Suppressor macrophage treated with lipopolysaccharide for 1 hour (primary cell): ENCODE results near the gene ALG9.

ENCODE experiments used
- DNase-seq, 3 donors: peaks; one replicate each; pipeline ENCODE4 v3.0.0-alpha.2; 2020 to 2022

ALG9 gene

DNA sequence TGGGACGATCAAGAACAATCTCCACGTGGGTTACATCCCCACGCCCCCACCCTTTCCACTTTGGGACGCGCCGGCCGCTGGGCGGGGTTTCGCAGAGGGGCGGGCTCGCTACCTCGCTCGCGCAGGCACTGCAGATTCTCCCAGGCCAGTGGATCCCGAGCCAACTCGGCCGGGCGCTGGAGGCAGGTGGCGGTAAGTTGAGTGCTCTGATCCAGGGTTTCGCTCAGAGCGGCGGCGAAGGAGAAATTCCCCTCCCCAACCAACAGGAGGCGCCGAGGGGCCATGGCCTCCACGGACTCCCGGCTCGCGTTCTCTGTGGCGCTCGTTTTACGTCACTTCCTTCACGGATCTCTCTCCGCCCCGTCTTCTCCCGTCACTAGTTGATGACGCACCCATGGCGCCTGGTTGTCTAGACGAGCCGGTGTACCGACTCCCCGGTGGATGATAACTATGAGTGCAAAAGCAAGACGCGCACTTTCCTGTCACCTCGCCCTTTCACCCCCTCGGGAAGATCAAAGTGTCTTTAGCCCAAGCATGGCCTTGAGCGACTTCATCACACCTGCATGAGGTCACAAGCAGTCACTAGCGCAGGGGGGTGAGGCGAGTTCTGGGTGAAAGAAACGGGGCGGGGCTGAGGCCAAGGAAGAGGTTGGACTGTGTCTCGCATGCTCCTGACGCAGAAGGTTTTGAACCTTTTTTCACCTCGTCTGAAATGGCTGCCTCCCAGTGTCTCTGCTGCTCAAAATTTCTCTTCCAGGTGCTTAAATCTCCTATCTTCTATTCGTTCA lies 7.7 kb upstream of the ALG9 start, which contains the start of the genes CFAP68 and FDXACB1:
Gene CFAP68, plus strand, starts transcription at position 693 of the 788 bp plus-strand sequence. Its CDS starts 20 bp downstream, at position 713.
Gene FDXACB1, minus strand, starts transcription at position 317 of the 788 bp plus-strand sequence. Its CDS starts 33 bp downstream, at position 284.
- DNase-seq = peak; percentile 97 to 98 (median 98)

DNA sequence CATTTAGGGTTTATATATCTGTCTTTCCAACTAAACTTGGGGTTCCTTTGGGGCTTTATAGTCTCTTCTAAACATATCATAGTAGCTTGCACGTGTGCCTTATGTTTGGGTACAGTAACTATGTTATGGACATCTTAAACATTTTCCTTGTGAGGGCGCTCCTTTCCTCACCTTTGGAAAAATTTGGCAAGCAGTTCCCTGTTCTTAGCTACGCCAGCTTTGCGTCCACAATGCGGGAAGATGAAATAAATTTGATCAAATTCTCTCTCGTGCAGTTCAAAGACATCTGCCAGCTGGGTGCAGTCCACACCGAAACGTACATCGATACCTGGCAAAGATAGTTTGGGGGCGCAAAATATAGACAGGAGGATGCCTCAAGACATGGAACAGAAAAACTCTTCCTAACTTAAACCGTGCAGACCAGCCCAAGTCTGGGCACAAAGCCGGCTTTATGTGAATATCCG lies 7.0 kb upstream of the ALG9 start:
- no peak for DNase-seq

DNA sequence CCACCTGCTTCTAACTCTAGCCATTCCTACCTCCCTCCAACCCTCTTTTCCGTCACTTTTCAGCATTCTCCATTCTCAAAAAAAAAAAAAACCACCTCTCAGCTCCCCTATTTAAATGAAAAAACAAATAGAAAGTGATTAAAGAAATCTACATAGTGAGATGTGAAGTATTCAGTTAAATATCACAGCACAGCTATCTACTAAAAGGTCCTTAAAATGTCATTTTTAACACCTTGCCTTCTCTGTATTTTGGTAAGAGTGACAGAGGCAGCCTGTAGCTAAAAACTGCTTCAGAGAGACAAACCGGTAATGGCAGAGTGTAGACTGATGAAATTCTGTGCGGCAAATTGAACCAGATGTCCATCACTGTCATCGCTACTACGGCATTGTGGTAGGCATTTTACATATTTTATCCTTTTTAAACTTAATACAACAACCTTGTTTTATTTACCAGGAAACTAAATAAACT lies 346 bp upstream of the ALG9 start:
- DNase-seq = peak in 1 of 3 donors; percentile 1

DNA sequence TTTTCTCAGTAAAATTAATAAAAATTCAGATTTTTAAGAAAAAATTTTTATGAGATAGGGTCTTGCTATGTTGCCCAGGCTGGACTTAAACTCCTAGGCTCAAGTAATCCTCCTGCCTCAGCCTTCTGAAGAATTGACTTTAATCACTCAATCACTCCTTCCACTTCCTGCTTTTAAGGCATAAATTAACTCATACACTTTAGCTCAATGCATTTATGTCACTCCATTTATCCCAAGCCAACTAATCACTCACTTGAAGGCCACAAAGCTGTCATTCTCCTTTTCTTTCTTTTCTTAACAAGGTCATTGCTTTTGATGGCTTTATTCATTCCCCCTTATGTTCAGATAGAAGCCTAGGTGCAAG lies 877 bp downstream of the ALG9 start:
- DNase-seq = peak in 1 of 3 donors; percentile 24

DNA sequence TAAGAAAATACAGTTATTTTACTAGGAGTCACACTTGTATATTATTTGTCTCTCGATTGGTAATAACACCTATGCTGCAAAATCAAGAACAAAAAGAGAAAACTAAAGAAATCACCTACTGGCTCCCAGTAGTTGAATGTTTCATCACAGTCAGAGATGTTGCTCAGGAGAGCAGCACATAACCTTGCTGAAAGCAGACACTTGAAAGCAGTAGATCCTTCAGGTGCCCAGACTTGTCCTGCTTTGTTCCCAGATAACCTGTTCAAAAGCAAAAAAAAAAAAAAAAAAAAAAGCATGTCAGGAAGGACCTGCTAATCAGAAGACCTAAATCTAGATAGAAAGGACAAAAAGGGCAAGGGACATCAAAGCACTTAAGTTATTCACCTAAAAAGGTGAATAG lies 1.3 kb downstream of the ALG9 start:
- DNase-seq = no peak

DNA sequence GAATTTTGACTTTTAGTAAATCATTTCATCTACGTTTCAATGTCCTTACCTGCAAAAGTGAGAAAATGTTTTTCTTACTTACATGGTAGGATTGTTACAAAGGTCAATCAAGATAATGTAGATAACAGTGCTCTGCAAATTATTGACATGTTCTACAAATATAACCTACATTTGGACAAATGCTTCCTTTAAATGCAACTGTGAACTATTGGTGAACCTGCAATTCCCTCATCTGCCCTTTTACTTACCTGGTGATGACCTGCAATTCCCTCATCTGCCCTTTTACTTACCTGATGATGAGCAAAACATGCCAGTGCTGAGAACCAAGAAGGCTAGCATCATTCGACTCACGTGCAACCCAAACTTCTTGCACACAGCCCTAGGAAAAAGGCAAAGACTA lies 11.1 kb downstream of the ALG9 start:
- DNase-seq = no peak

DNA sequence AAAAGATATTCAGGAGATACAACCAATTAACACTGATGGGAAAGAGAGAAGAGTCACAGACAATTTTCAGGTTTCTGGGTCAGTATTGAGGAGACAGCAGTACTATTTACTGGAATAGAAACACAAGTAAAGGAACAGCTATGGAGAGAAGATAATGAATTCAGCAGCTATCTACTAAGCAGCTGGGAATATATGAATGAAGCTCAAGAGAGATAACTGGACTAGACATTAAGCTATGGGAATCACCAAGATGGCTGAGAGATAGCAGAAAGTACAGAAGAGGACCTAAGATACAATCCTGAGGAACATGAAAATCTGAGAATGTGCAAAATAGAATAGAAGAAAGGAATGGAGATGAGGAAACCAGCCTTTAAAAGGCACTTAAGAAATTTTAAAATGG lies 15.9 kb downstream of the ALG9 start:
- no peak for DNase-seq

DNA sequence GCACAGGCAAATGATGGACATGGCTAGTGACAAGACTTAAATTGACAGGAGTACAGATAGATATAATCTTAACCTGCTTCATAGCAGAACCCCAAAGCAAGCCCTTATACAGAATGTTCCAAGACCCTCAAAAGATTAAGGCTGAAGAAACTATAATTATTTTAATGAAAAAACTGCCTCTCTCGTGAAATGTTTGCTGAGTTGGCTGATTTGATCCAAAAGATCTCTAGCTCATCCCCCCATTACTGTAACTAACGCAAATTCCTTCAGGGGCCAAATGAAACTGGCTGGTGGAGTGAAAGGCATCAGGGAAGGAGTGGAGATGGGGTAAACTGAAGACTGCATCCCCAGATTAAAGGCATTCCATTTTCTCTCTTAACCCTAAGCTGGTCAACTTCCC lies 19.3 kb downstream of the ALG9 start:
- no peak for DNase-seq

DNA sequence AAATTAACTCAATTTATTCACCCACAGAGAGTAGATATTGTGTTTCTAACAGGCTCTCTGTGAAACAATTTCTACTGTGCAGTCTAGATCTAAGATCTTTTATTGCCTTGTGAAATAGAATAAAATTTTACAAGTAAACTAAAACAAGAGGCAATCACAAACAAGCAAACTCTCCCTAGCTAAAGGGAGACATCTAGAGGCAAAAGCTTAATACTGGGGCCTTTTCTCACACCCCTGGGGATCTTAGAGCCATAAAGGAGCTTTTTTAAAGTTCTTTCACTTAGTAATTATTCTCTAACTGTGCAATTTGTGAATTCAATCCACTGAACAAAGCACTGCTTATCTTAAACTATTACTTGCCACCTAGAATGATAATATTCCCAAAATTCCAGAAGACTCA lies 19.7 kb downstream of the ALG9 start:
- peak; percentile 22 to 37 (median 23) for DNase-seq

DNA sequence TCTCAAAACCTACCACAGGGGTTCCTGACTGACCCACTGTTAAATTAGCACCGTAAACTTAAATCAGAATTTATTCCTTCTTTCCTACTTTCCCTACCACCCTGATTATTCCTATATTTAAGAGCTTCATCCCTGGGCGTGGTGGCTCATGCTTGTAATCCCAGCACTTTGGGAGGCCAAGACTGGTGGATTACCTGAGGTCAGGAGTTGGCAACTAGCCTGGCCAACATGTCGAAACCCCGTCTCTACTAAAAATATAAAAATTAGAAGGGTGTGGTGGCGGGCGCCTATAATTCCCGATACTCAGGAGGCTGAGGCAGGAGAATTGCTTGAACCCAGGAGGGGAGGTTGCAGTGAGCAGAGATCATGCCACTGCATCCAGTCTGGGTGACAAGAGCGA lies 20.3 kb downstream of the ALG9 start:
- no peak for DNase-seq

DNA sequence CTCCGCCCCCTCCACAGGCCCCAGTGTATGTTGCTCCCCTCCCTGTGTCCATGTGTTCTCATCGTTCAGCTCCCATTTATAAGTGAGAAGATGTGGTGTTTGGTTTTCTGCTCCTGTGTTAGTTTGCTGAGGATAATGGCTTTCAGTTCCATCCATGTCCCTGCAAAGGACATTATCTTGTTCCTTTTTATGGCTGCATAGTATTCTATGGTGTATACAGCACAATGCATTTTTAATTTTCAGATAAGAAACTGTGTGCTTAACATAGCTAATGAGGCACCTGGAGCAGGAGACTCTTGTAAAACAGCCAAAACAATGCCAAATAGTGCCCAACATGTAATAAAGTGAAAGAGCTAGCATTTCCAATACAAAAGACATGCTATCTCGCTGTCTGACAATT lies 21.8 kb downstream of the ALG9 start:
- no peak for DNase-seq

DNA sequence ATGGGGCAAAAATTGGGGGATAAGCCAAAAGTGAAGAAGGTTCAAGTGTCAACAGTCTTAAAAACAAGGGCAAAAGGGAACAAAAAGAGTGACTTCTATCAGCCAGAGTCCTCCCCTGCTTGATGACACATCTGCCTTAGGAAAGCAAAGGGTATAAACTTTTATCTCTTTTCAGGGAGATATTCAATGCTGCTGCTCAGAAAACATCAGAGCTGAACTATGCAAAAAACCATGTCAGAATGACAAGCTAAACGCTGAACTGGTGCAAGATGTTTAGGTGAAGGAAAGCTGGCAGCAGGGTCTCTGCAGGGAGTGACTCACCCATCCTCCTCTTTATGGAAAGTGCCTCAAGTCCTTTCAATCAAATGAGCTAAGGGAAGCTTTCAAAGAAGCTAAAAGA lies 24.7 kb downstream of the ALG9 start:
- DNase-seq = peak; percentile 22 to 48 (median 46)

DNA sequence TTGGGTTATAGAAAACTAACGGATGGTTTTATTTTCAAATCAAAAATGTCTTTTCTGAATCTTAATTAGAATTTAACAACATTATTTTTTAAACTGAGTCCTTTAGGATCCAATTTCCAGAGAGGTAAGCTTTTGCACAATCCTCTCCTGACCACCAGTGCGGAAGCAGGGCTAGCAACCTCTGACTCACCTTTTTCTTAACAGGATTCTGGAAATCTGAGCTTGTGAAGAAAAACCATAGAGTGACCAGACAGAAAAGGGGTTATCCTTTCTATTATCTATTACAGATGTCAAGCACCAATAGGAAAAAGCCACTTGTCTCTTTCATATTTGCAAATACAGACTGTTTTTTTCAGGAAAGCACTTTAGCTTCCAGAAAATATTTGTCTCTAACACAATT lies 25.3 kb downstream of the ALG9 start:
- DNase-seq = peak; percentile 9 to 46 (median 41)

DNA sequence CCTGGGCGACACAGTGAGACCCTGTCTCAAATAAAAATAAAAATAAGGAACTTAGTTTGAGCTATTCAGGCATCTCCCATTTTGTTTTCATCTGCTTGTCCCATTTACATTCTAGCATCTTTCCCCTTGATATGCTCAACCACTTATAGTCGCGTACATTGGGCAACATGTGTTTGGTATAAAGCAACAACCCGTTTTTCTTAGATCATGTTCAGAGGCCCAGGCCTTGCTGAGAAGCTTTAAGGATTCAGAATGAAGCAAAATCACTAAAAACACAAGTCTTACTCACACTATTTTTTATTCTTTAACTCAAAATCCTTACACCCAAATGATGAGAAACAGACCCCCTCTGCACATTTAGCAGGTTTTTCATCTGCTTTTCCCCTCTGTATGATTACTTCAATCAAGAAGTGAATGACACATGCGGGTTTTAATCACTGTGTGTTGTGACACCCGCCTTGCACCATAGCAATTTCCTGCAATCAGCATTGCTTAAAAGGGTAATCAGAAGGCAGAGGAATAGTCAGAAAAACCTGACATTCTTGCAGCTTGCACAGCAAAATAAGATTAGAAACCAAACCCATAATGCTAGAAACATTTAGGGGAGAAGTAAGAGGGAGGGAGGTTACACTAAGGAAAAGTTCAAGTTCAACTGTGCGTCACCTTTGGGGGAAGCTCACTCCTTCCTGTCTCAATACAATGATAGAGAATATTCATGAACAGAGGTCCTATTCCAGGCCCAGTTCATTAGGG lies 25.9 kb downstream of the ALG9 start:
- peak; percentile 64 to 85 (median 80) for DNase-seq

DNA sequence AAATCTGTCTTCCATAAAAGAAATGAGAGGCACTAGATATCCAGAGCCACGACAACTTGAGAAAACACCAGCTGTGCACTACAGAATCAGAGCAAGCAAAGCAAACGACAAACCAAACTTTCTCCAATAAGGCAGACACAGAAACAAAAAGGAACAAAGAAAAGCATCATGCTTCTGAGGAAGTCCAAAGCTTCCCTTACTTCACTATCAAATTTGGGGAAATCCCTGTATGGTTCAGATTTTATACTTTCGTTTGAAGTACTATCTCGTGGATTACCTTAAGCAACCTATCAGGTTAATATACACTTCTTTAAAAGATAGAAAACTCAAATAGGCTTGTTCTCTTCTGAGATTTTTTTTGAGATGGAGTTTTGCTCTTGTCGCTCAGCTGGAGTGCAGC lies 27.7 kb downstream of the ALG9 start:
- peak; percentile 55 to 80 (median 70) for DNase-seq

DNA sequence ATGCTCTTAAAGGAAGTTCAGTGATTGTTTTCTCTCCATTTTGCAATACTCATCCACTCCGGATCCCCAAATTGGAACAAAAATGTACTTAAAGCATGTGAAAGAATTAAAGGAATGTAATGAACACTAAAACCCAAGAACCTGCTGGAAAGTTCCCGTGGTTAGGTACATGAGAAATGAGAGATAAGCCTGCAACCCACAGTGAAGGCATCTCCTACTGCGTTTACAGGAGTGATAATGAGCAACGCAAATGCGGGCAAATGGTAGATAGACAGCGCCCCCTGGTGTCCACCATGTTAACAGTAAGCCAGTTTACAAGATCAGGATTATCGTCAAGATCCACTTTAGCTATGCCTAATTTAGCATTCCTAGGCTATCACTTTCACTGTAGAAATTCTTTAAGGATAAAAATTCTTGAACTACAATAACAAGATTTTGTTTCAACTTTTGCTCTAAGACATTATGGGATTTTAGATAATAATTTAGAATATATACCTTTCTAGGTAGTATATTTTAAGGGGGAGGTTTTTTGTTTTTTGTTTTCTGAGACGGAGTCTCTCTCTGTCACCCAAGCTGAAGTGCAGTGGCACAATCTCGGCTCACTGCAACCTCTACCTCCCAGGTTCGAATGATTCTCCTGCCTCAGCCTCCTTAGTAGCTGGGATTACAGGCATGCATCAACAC lies 29.9 kb downstream of the ALG9 start:
- DNase-seq = peak; percentile 87 to 93 (median 92)

DNA sequence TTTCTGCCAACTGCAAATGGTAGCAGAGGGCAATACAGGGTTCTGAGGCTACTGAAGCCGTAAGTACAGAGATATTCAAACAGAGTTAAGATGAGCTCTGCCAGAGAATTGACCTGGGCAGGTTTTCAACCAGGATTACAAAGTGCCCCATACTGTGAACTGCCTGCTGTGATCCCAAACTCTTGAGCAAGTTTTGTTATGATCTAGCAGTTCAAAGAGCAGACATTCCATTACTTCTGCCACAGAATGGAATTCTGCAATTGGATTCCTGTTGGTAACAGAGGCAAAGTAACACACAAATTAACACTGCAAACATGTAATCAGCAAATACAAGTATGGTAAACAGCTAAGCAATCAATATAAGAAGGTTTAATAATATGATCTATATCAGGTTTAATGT lies 31.2 kb downstream of the ALG9 start:
- no peak for DNase-seq

DNA sequence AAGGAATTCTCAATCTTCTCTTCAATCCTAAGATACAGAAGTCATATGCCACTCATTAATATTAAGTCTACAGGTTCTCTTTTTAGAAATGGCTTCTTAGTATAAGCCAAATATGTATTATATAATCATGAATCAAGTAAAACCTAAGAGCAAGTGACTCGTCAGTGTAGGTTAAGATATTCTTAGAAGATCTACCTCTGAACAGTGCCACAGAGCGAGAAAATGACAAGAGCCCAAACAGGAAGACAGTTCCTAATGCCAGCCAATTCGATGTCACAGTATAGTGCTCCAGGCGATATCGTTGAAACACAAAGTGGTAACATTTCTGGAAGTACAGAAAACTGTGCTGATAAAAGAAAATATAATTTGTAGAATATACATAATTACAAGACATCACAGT lies 33.3 kb downstream of the ALG9 start:
- no peak for DNase-seq

DNA sequence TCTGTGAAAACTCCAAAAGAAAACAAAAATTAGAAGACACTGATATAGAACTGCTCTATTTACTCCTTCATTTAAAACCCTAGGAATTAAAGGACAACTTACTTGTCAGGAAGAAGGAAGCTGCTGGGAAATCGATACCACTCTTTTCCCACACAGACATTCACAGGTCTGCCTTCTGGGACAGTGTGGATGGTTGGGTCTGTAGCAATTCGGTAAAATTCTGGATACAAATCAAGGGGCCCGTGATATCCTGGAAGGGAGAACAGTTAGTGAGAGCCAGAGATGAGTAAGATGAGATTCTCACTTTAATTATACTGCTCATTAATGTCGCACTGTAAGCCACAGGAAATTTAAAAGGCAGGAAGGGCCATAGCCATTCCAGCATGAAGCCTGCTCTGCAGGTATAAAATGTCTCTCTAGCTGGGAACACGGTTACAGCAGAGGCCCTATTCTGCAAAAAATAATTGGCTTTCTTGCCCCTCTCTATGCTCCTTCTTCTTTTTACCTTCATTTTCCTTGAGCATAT lies 34.0 kb downstream of the ALG9 start:
- no peak for DNase-seq

DNA sequence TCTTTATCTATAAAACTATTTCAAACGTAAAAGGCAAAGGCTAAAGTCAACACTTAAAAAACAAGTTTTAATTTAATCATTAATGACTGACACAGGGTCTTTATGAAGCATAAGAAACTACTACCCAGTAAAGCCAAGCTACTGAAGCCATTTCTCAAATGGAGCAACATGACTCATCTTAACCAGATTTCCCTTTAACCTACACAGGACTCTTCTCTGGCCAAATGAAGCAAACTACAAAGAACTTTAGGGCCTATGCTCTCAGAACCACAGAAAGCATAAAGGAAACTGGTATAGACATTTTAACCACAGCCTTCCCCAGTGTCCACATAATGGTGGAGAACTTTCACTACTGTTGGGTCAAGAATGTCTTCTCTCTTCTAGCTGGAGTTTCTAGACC lies 34.7 kb downstream of the ALG9 start:
- DNase-seq = peak; percentile 5 to 34 (median 23)

DNA sequence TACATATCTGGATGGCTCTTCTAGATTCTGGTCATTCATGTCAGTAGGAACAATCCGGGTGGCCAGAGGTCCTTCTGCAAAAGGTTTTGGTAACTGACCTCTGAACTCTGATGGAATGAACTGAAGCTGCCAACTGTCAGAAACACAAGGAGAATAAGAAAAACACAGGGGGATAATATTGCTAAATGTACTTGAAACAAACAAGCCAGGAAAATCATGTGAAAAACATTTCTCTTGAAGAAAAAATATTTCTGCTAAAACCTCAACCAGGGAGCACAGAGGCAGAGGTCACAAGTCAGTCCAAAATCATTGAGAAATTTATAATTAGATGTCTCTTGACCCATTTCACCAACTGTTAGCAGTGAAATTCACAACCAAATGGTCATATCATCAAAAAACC lies 35.2 kb downstream of the ALG9 start:
- DNase-seq = no peak

DNA sequence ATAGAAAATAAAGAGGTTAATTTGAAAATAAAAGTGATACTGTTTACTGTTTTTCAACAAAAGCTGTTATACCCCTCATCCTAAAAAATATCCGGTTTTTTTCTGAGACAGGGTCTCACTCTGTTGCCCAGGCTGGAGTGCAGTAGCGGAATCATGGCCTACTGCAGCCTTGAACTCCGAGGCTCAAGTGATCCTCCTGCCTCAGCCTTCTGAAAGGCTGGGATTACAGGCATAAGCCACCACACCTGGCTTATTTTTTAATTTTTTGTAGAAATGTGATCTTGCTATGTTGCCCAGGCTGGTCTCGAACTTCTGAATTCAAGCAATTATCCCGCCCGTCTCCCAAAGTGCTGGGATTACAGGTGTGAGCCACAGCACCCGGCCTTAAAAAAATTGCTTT lies 35.7 kb downstream of the ALG9 start:
- DNase-seq = no peak
